Ureter (tissue), 1 donor: ENCODE results near the gene HAT1. TPM values are rescaled to one million over a fixed set of nuclear protein-coding genes. Genes with fewer than 3 reads are reported as not detected.

Source experiments
- total RNA-seq: library from RNA; stranded (reverse); gene quantifications from one replicate; pipeline ENCODE4 v1.2.4, GENCODE V29; 2023
- donor health status: DM: yes; HTN: yes; CAD: no.

Gene HAT1
- total RNA-seq, 1 donor from 2014 or later: 34.0 TPM

Other genes starting within 250 kb of the HAT1 start
- gene DYNC1I2, start 235.0 kb upstream of the HAT1 start, total RNA-seq: 97.6 TPM
- gene SLC25A12, start 28.2 kb upstream of the HAT1 start, total RNA-seq: 36.7 TPM
- 15.4 TPM for gene METAP1D, start 77.5 kb downstream of the HAT1 start, total RNA-seq
- gene DLX1, start 163.0 kb downstream of the HAT1 start, total RNA-seq: not detected
- not detected for gene DLX2, start 180.4 kb downstream of the HAT1 start, total RNA-seq